Loucy (cell line): ENCODE measurements around the gene NOTCH2.
"Not testable (repeated sequence)": the region's sequence is repeated elsewhere in the genome, so short reads cannot be mapped to it uniquely, and the experiment has no call there.

Experiments
- CTCF ChIP-seq: fragments of 200-600 bp; sonication (generic); conservative IDR thresholded peaks from 2 replicates; pipeline ENCODE4 v1.5.1; 2014; ENCODE audit warnings: mild to moderate bottlenecking, antibody characterized with exemption, low read length
- EZH2phosphoT487 ChIP-seq: fragments of 200-600 bp; IDR thresholded peaks from 2 replicates; pipeline ENCODE4 v1.6.1; 2018; ENCODE audit warnings: antibody characterized with exemption, mild to moderate bottlenecking, moderate library complexity, borderline replicate concordance

- TF ChIP-seq CTCF, EZH2phosphoT487: not testable (repeated sequence)
Observed at GRCh38 chr1:120101593-120101992, 32.1 kb upstream of the NOTCH2 start.
